ENCODE data around the gene GNPDA1.

The GNPDA1 gene

GRCh38 chr5:141957367-141957996 lies 55.3 kb downstream of the GNPDA1 start:
- DNase-seq (ENCODE audit: low read depth in 2 of 2), result no peak

GRCh38 chr5:141954194-141954593 lies 58.6 kb downstream of the GNPDA1 start:
- no peak for DNase-seq (ENCODE audit: low read depth in 2 of 2)

GRCh38 chr5:141952020-141952419 lies 60.8 kb downstream of the GNPDA1 start:
- DNase-seq (ENCODE audit: low read depth in 2 of 2), result no peak

- DNase-seq (ENCODE audit: low read depth in 2 of 2), result no peak
Measured at GRCh38 chr5:141951332-141951781, 61.5 kb downstream of the GNPDA1 start.

Measured in activated CD8-positive, alpha-beta memory T cell treated with anti-CD3 and anti-CD28 coated beads for 4 hours (primary cell).